ENCODE measurements around the gene CLIP1.
A peak's percentile ranks its signal among the peaks of the same experiment; 100 is the strongest.
"Not testable (repeated sequence)": the region's sequence is repeated elsewhere in the genome, so short reads cannot be mapped to it uniquely, and the experiment has no call there.

The CLIP1 gene

DNA sequence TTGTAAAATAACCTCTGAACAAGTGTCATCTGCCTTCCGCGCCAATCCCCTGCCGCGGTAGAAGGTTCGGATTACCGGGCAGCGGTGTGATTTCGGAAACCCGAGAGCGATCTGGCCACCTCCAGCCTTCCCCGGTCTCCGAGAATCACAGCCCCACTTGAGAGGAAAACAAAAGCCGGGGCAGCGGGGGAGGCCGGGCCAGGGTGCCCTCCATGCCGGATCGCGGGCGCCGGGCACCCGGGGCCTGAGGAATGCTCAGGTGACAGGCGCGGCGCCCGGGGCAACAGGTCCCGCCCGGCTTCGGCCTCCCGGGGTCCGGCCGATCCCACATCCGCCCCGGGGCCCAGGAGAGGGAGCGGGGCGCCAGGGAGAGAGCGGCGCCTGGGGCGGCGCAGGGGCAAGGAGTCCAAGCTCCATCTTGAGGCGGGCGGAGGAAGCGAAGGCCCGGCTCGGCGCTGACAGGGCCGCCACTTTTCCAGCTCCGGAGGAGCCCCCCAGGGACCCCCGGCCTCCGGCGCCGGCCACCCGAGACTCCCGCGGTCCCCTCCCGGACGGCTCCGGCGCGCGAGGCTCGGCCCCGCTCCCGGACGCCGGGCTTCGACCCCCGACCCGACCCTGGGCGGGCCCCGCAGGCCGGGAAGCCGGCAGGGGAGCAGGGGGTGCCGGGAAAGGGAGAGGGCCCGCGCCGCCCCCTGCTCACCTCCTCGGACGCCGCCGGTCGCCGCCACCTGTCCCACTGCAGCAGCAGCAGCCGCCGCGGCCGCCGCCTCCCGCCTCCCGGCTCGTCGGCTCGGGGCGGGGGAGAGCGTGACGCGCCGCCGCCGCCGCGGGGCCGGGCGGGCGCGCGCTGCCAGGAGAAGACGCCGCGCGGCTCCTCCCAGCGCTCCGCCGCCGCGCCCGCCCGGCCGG lies at the start of gene CLIP1:
Gene CLIP1, minus strand, starts transcription at position 849 of the 909 bp plus-strand sequence. CDS start 42,217 bp downstream, outside the sequence.
- DNase-seq: peak; percentile 48 to 49

- DNase-seq: peak; percentile 67 to 87
These were observed 49.1 kb upstream of the CLIP1 start for GRCh38 chr12:122471324-122472226.

GRCh38 chr12:122470576-122470975 lies 48.1 kb upstream of the CLIP1 start:
- DNase-seq: not testable (repeated sequence)

DNA sequence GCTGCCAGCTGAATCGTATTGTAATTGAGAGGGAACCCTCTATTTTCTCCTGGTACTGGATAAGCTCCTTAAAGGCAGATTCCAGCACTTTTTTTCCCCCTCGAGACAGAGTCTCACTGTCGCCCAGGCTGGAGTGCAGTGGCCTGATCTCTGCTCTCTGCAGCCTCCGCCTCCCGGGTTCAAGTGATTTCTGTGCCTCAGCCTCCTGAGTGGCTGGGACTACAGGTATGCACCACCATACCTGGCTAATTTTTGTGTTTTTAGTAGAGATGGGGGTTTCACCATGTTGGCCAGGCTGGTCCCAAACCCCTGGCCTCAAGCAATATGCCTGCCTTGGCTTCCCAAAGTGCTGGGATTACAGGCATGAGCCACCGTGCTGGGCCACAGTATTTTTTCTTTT lies 47.4 kb upstream of the CLIP1 start:
- not testable (repeated sequence) for DNase-seq

DNA sequence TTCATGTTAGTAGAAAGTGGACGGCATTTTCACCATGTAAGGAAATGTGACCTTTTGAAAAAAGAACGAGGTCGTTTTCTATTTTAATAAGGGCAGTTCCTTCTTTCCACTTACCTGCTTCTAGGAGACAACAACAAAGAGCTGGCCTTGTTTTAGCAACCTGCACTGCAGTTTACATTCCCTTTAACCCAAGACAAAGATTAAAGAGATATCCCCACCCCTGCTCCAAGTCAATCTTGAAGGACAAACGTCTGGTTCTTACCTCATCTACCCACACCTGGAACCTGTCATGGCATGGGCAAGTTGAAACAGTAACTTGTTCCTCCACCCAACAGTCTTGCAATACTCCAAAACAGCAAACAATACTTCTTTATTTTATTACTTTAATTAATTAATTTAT lies 45.5 kb upstream of the CLIP1 start:
- DNase-seq: no peak

DNA sequence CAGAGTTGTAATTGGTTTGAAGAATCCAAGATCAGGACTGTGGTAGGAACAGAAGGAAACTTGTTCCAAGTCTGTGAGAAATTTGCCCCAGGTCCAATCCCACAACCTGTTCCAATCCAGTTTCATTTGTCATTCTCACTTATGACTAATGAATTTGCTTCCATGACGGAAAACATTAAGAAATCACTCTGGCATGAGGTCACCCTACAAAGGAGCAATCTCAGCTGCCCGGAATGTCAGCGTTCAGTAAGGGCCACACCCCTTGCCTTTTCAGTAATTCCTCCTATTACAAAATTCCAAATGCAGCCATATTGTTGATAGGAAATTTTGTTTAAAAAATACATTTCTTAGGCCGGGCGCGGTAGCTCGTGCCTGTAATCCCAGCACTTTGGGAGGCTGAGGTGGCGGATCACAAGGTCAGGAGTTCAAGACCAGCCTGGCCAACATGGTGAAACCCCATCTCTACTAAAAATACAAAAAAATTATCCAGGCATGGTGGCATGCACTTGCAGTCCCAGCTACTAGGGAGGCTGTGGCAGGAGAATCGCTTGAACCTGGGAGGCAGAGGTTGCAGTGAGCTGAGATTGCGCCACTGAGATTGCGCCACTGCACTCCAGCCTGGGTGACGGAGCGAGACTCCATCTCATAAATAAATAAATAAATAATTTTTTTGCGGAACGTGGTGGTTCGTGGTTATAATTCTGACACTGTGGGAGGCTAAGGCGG lies 42.0 kb upstream of the CLIP1 start:
- peak; percentile 89 to 91 for DNase-seq

GRCh38 chr12:122460641-122461040 lies 38.2 kb upstream of the CLIP1 start:
- DNase-seq: no peak

GRCh38 chr12:122460061-122460460 lies 37.6 kb upstream of the CLIP1 start:
- DNase-seq: no peak

- no peak for DNase-seq
These were observed 36.7 kb upstream of the CLIP1 start for GRCh38 chr12:122459211-122459610.

GRCh38 chr12:122458105-122459035 lies 35.9 kb upstream of the CLIP1 start:
- no peak for DNase-seq

- DNase-seq: no peak
These were observed 35.2 kb upstream of the CLIP1 start for GRCh38 chr12:122457627-122458026.

DNA sequence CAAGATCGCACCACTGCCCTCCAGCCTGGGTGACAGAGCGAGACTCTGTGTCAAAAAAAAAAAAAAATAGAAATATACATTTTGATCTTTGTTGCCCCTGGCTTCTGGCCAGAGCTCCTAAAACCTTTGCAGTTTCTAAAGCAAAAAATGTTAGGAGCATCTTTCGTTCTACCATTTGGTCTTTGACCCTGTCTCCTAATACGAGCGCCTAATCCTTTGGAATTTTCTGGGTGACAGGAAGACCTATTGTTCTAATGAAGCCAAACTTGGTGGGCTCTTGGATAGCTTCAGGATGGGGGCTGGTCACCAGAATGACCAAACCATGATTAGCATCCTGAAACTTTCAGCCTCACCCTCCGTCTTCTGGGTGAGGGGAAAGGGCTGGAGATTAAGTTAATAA lies 32.3 kb upstream of the CLIP1 start:
- DNase-seq: no peak

- DNase-seq: no peak
These were observed 31.8 kb upstream of the CLIP1 start for GRCh38 chr12:122454250-122454721.

GRCh38 chr12:122452701-122453285 lies 30.3 kb upstream of the CLIP1 start:
- no peak for DNase-seq

DNA sequence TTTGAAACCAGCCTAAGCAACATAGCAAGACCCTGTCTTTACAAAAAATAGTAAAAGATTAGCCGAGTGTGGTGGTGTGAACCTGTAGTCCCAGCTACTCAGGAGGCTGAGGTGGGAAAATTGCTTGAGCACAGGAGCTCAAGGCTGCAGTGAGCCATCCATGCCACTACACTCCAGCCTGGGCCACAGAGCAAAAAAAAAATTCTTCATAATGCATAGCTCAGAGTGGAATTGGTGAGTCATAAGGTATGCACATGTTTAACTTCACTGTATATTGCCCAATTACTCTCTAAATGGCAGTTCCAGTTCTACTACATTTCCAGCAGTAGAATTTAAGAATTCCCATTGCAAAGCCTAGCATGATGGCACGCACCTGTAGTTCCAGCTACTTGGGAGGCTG lies 26.8 kb upstream of the CLIP1 start:
- peak; percentile 41 to 75 for DNase-seq

GRCh38 chr12:122447825-122448224 lies 25.4 kb upstream of the CLIP1 start:
- DNase-seq: not testable (repeated sequence)

DNA sequence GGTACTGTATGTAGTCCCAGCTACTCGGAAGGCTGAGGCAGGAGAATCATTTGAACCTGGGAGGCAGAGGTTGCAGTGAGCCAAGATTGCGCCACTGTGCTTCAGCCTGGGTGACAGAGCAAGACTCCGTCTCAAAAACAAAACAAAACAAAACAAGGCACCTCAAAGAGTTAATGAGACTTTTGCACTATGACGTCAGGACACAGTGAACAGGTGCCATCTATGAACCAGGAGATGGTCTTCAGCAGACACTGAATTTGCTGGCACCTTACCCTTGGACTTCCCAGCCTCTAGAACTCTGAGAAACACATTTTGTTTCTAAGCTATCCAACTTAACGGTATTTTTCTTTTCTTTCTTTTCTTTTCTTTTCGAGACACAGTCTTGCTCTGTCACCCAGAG lies 23.9 kb upstream of the CLIP1 start:
- DNase-seq: not testable (repeated sequence)

DNA sequence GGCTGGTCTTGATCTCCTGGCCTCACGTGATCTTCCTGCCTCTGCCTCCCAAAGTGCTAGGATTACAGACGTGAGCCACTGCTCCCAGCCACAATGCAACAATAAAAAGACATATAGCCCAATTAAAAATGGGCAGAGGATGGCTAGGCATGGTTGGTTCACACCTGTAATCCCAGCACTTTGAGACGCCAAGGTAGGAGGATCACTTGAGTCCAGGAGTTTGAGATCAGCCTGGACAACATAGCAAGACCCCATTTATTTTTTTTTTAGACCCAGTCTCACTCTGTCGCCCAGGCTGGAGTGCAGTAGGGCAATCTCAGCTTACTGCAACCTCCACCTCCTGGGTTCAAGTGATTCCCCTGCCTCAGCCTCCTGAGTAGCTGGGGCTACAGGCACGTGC lies 21.6 kb upstream of the CLIP1 start:
- not testable (repeated sequence) for DNase-seq

- DNase-seq: not testable (repeated sequence)
These were observed 16.4 kb upstream of the CLIP1 start for GRCh38 chr12:122438822-122439221.

GRCh38 chr12:122437656-122438121 lies 15.2 kb upstream of the CLIP1 start:
- no peak for DNase-seq

DNA sequence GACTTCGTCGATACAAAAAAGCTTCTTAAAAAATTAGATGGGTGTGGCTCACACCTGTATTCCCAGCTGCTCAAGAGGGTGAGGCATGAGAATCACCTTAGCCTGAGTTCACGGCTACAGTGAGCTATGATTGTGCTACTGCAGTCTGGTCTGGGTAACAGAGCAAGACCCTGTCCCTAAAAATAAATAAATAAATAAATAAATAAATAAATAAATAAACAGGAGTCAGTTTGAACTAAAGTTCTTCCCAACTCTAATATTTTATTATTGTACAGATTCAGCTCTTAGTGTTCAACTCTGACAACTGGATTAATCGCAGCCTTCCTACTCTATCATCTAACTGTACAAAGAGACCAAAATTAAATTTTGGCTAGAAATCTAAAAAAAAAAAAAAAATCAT lies 12.7 kb upstream of the CLIP1 start:
- no peak for DNase-seq

Measured in inflammatory macrophage treated with lipopolysaccharide for 1 hour (primary cell).